ENCODE results near the gene CD9.

The CD9 gene

DNA sequence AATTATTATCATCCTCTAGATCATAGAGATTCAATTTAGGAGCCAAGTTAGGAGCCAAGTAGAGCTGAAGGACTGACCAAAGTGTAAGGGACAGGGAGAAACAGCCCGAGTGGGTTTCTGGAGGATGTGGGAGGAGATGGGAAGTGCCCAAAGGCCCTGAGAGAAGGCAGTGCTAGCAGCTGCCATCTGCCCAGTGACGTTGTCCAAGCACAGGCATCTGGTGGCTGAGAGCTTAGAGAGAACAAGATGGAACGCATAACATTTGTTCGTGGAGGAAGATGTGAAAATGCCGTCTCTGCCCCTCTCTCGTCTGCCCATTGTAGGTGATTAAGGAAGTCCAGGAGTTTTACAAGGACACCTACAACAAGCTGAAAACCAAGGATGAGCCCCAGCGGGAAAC lies 34.7 kb downstream of the CD9 start:
- no peak overlapping the region for H2BK5ac ChIP-seq (ENCODE audit: low read depth, low read length, poor library complexity)
- H4K8ac ChIP-seq (ENCODE audit: low read depth, low read length): no peak overlapping the region
- peaks cover 3% of the 10 kb centered on the region for H3K9me3 ChIP-seq (ENCODE audit: insufficient read depth, low read depth, low read length)
- peaks cover 2 to 11% of the 10 kb centered on the region in 2 experiments for H3K4me1 ChIP-seq (ENCODE audit: control insufficient read depth in 1 of 2, insufficient read depth in 2 of 2, low read length in 2 of 2)
- no peak overlapping the region for H2AFZ ChIP-seq (ENCODE audit: insufficient read depth, low read length, poor library complexity)
- H3K18ac ChIP-seq (ENCODE audit: low read length): no peak overlapping the region
- H3K79me1 ChIP-seq (ENCODE audit: low read length): no peaks in the 10 kb centered on the region
- H2AK5ac ChIP-seq (ENCODE audit: low read length): no peak overlapping the region
- no peak overlapping the region for H3K27ac ChIP-seq (ENCODE audit: low read depth, low read length)
- no peak overlapping the region for H3K4ac ChIP-seq (ENCODE audit: low read depth, low read length)
- H4K91ac ChIP-seq (ENCODE audit: low read depth, low read length): no peak overlapping the region
- no peak overlapping the region for H2BK120ac ChIP-seq (ENCODE audit: insufficient read depth, low read length, poor library complexity)
- peaks cover 70 to 74% of the 10 kb centered on the region in 2 experiments for H3K36me3 ChIP-seq (ENCODE audit: control insufficient read depth in 1 of 2, insufficient read depth in 2 of 2, low read length in 2 of 2)
- no peak overlapping the region for H4K12ac ChIP-seq (ENCODE audit: low read depth, low read length)
- no CpG with 5 or more reads among the region's 7 CpGs for WGBS (ENCODE audit: extremely low coverage, insufficient coverage, insufficient read length)
- H3K23ac ChIP-seq (ENCODE audit: low read length): no peak overlapping the region
- no peak overlapping the region for H3K9ac ChIP-seq (ENCODE audit: low read length)
- no peak for DNase-seq
- H3K4me2 ChIP-seq (ENCODE audit: low read length): no peak overlapping the region
- no peak overlapping the region for H3K4me3 ChIP-seq (ENCODE audit: low read depth, low read length)
- H3K79me2 ChIP-seq (ENCODE audit: control insufficient read depth, insufficient read depth, low read length, poor library complexity): no peaks in the 10 kb centered on the region
- H3K27me3 ChIP-seq (ENCODE audit: insufficient read depth, low read length): no peaks in the 10 kb centered on the region
- no peak overlapping the region for H2BK12ac ChIP-seq (ENCODE audit: low read length)
- no peak overlapping the region for H3K14ac ChIP-seq (ENCODE audit: low read length)

DNA sequence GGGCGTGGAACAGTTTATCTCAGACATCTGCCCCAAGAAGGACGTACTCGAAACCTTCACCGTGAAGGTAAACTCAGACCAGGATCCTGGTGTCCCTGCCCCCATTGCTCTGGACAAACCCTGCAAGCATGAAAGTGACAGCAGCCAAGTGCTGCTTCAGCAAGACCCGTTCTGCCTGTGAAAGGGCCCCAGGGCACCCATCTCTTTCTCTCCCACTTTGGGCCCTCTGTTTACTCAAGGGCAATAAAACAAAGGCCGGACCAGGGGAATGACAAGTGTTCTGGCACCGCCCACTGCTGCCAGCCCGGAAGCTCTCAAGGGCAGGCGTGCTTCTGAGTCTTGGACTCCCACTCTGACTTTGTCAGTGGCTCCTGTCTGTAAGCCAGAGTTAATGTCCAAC lies 35.3 kb downstream of the CD9 start:
- Histone ChIP-seq H3K27me3 (ENCODE audit: insufficient read depth, low read length) (no peaks in the 10 kb centered on the region), H4K91ac (ENCODE audit: low read depth, low read length) (no peak overlapping the region)

DNA sequence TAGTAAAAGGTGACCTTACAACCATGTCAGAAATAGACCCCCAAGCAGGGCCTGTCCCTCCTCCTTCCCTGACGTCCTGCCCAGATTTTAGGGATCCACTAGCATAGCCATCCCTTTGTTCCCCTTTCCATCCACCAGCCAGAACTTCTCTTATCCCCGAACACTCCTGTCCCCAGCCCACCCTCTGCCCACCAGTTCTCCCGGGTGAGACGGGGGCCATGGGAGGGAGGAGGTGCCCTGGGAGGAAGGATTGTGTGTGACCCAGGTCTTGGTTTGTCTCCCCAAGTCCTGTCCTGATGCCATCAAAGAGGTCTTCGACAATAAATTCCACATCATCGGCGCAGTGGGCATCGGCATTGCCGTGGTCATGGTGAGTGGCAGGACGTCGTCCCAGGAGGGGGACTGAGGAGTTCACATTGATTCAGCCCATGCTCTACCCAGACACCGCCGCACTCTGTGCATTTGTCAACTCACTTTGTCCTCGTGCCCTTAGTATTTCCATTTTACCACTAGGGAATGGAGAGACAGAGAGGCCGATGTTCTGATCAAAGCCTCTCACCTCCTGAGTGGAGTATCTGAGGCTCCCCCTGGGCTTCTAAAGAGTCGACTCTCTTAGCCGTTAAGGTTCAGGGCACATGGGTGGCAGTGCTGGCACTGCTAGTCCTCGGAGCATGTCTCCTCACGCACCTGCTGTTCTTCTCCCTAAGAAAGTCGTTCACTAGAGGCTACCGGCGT lies 35.9 kb downstream of the CD9 start:
- H3K4me1 ChIP-seq (ENCODE audit: control insufficient read depth in 1 of 2, insufficient read depth in 2 of 2, low read length in 2 of 2): peaks cover 2 to 9% of the 10 kb centered on the region in 2 experiments
- no peaks in the 10 kb centered on the region for H3K9me3 ChIP-seq (ENCODE audit: insufficient read depth, low read depth, low read length)
- peak overlapping the region; percentile 15 for H3K9ac ChIP-seq (ENCODE audit: low read length)
- no peak overlapping the region for H4K91ac ChIP-seq (ENCODE audit: low read depth, low read length)
- no peak overlapping the region for H3K4me2 ChIP-seq (ENCODE audit: low read length)
- H3K79me2 ChIP-seq (ENCODE audit: control insufficient read depth, insufficient read depth, low read length, poor library complexity): no peaks in the 10 kb centered on the region
- H2AFZ ChIP-seq (ENCODE audit: insufficient read depth, low read length, poor library complexity): no peak overlapping the region
- H4K8ac ChIP-seq (ENCODE audit: low read depth, low read length): no peak overlapping the region
- H3K18ac ChIP-seq (ENCODE audit: low read length): no peak overlapping the region
- H3K79me1 ChIP-seq (ENCODE audit: low read length): no peaks in the 10 kb centered on the region
- no peak overlapping the region for H2AK5ac ChIP-seq (ENCODE audit: low read length)
- no peak for DNase-seq
- H4K12ac ChIP-seq (ENCODE audit: low read depth, low read length): no peak overlapping the region
- no peaks in the 10 kb centered on the region for H3K27me3 ChIP-seq (ENCODE audit: insufficient read depth, low read length)
- no peak overlapping the region for H3K23ac ChIP-seq (ENCODE audit: low read length)
- H3K4me3 ChIP-seq (ENCODE audit: low read depth, low read length): no peak overlapping the region
- H2BK5ac ChIP-seq (ENCODE audit: low read depth, low read length, poor library complexity): no peak overlapping the region
- no peak overlapping the region for H3K4ac ChIP-seq (ENCODE audit: low read depth, low read length)
- H2BK120ac ChIP-seq (ENCODE audit: insufficient read depth, low read length, poor library complexity): no peak overlapping the region
- H3K14ac ChIP-seq (ENCODE audit: low read length): no peak overlapping the region
- H2BK12ac ChIP-seq (ENCODE audit: low read length): no peak overlapping the region
- H3K36me3 ChIP-seq (ENCODE audit: control insufficient read depth in 1 of 2, insufficient read depth in 2 of 2, low read length in 2 of 2): peaks cover 65 to 66% of the 10 kb centered on the region in 2 experiments
- no CpG with 5 or more reads among the region's 22 CpGs for WGBS (ENCODE audit: extremely low coverage, insufficient coverage, insufficient read length)
- no peak overlapping the region for H3K27ac ChIP-seq (ENCODE audit: low read depth, low read length)

More for the DNA sequence above, 35.3 kb downstream of the CD9 start:
- Histone ChIP-seq H3K9me3 (ENCODE audit: insufficient read depth, low read depth, low read length) (peaks cover 3% of the 10 kb centered on the region), H3K4me2 (ENCODE audit: low read length) (no peak overlapping the region), H3K4ac (ENCODE audit: low read depth, low read length) (no peak overlapping the region), H3K23ac (ENCODE audit: low read length) (no peak overlapping the region), H3K18ac (ENCODE audit: low read length) (no peak overlapping the region), H3K14ac (ENCODE audit: low read length) (no peak overlapping the region), H3K79me1 (ENCODE audit: low read length) (no peaks in the 10 kb centered on the region), H4K12ac (ENCODE audit: low read depth, low read length) (no peak overlapping the region), H3K4me3 (ENCODE audit: low read depth, low read length) (no peak overlapping the region), H2BK120ac (ENCODE audit: insufficient read depth, low read length, poor library complexity) (no peak overlapping the region), H2BK5ac (ENCODE audit: low read depth, low read length, poor library complexity) (no peak overlapping the region), H2AK5ac (ENCODE audit: low read length) (no peak overlapping the region), H3K79me2 (ENCODE audit: control insufficient read depth, insufficient read depth, low read length, poor library complexity) (no peaks in the 10 kb centered on the region), H3K4me1 (ENCODE audit: control insufficient read depth in 1 of 2, insufficient read depth in 2 of 2, low read length in 2 of 2) (peaks cover 2 to 11% of the 10 kb centered on the region in 2 experiments), H2AFZ (ENCODE audit: insufficient read depth, low read length, poor library complexity) (no peak overlapping the region), H3K27ac (ENCODE audit: low read depth, low read length) (no peak overlapping the region), H3K36me3 (ENCODE audit: control insufficient read depth in 1 of 2, insufficient read depth in 2 of 2, low read length in 2 of 2) (peaks cover 70% of the 10 kb centered on the region in 2 experiments), H2BK12ac (ENCODE audit: low read length) (no peak overlapping the region), H4K8ac (ENCODE audit: low read depth, low read length) (no peak overlapping the region), H3K9ac (ENCODE audit: low read length) (no peak overlapping the region)
- WGBS (ENCODE audit: extremely low coverage, insufficient coverage, insufficient read length): no CpG with 5 or more reads among the region's 9 CpGs
- no peak for DNase-seq

DNA sequence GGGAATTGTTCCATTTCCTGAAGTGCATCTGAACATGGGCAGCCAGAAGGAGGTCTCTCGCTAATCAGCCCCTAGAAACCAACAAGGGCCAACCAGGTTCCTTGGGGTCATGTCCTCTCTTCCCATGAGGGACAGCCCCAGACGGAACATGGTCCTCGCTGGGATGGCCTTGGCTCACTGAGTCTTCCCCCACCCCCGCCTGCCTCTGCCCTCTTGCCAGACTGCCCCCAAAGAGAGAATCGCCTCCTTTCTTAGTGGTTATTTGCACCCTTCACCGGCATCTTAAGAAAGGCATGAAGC lies 36.4 kb downstream of the CD9 start:
- Histone ChIP-seq H4K12ac (ENCODE audit: low read depth, low read length) (no peak overlapping the region), H2BK12ac (ENCODE audit: low read length) (no peak overlapping the region), H3K27ac (ENCODE audit: low read depth, low read length) (no peak overlapping the region), H4K8ac (ENCODE audit: low read depth, low read length) (no peak overlapping the region), H4K91ac (ENCODE audit: low read depth, low read length) (no peak overlapping the region), H2AK5ac (ENCODE audit: low read length) (no peak overlapping the region), H3K4ac (ENCODE audit: low read depth, low read length) (no peak overlapping the region), H3K36me3 (ENCODE audit: control insufficient read depth in 1 of 2, insufficient read depth in 2 of 2, low read length in 2 of 2) (peaks cover 65 to 66% of the 10 kb centered on the region in 2 experiments), H2BK120ac (ENCODE audit: insufficient read depth, low read length, poor library complexity) (no peak overlapping the region), H2BK5ac (ENCODE audit: low read depth, low read length, poor library complexity) (no peak overlapping the region), H3K14ac (ENCODE audit: low read length) (no peak overlapping the region), H3K23ac (ENCODE audit: low read length) (no peak overlapping the region), H3K4me3 (ENCODE audit: low read depth, low read length) (no peak overlapping the region), H3K9ac (ENCODE audit: low read length) (no peak overlapping the region), H3K4me1 (ENCODE audit: control insufficient read depth in 1 of 2, insufficient read depth in 2 of 2, low read length in 2 of 2) (peaks cover 0 to 6% of the 10 kb centered on the region in 2 experiments), H3K18ac (ENCODE audit: low read length) (no peak overlapping the region), H2AFZ (ENCODE audit: insufficient read depth, low read length, poor library complexity) (no peak overlapping the region), H3K9me3 (ENCODE audit: insufficient read depth, low read depth, low read length) (no peaks in the 10 kb centered on the region), H3K27me3 (ENCODE audit: insufficient read depth, low read length) (no peaks in the 10 kb centered on the region), H3K4me2 (ENCODE audit: low read length) (no peak overlapping the region), H3K79me1 (ENCODE audit: low read length) (peaks cover 2% of the 10 kb centered on the region), H3K79me2 (ENCODE audit: control insufficient read depth, insufficient read depth, low read length, poor library complexity) (no peaks in the 10 kb centered on the region)
- no peak for DNase-seq
- no CpG with 5 or more reads among the region's 6 CpGs for WGBS (ENCODE audit: extremely low coverage, insufficient coverage, insufficient read length)

All from trophoblast cell (in vitro differentiated cells and primary cell).